HepG2 (cell line): ENCODE measurements around the gene STMN1. TPM values are rescaled to one million over a fixed set of nuclear protein-coding genes. Genes with fewer than 3 reads are reported as not detected.

Experiments used
- CREB3 ChIP-seq: sonication (generic); formaldehyde crosslinking; IDR thresholded peaks from 2 replicates; pipeline ENCODE4 v1.5.0; 2020; ENCODE audit warnings: missing genetic modification reagents
- DNMT1 ChIP-seq: sonication (generic); formaldehyde crosslinking; IDR thresholded peaks from 2 replicates; pipeline ENCODE4 v1.5.1; 2020; ENCODE audit warnings: mild to moderate bottlenecking, missing genetic modification reagents
- GATA4 ChIP-seq: sonication (generic); IDR thresholded peaks from 2 replicates; pipeline ENCODE4 v1.6.1; 2016; ENCODE audit warnings: antibody characterized with exemption, low read depth, borderline replicate concordance
- JDP2 ChIP-seq: sonication (generic); formaldehyde crosslinking; IDR thresholded peaks from 2 replicates; pipeline ENCODE4 v1.8.1; 2022; ENCODE audit warnings: missing genetic modification reagents, borderline replicate concordance
- MED8 ChIP-seq: sonication (generic); formaldehyde crosslinking; IDR thresholded peaks from 2 replicates; pipeline ENCODE4 v1.8.1; 2023; ENCODE audit warnings: mild to moderate bottlenecking, missing genetic modification reagents; ENCODE audit not compliant: insufficient replicate concordance
- NCOA1 ChIP-seq: sonication (generic); formaldehyde crosslinking; IDR thresholded peaks from 2 replicates; pipeline ENCODE4 v1.9.0; 2021; ENCODE audit warnings: missing genetic modification reagents
- RAD51 ChIP-seq: fragments of 450-650 bp; IDR thresholded peaks from 2 replicates; pipeline ENCODE4 v1.6.1; 2016; ENCODE audit warnings: borderline replicate concordance
- SSRP1 ChIP-seq: IDR thresholded peaks from 2 replicates; pipeline ENCODE4 v1.6.1; 2016; ENCODE audit warnings: control low read depth
- polyA plus RNA-seq, 8 experiments: library from polyadenylated mRNA; depleted of rRNA in 3 of 8; stranded (reverse) in 7 of 8; unstranded in 1 of 8; fragments of >200 nt; fragmentation: Illumina TruSeq in 4 of 8; extraction: Trizol in 4 of 8; gene quantifications; 2 replicates each; pipeline versions ENCODE4 v1.2.1 to v1.2.3, GENCODE V29; 2011 to 2016; ENCODE audit warnings: low read depth in 4 of 8, missing spikeins in 1 of 8, mixed read lengths in 1 of 8; ENCODE audit not compliant: insufficient read depth in 1 of 8
- total RNA-seq, 5 experiments: library from RNA; depleted of rRNA; stranded (reverse); fragments of >200 nt; fragmentation: Illumina TruSeq; extraction: Trizol; gene quantifications; 2 replicates each; pipeline ENCODE4 v1.2.3, GENCODE V29; 2016; ENCODE audit warnings: low read depth in 1 of 5
- TF ChIP-seq, protein P1 (sequence below): sonication (generic); formaldehyde crosslinking; IDR thresholded peaks from 2 replicates; pipeline ENCODE4 v1.5.0; 2020; ENCODE audit warnings: mild to moderate bottlenecking, missing genetic modification reagents, borderline replicate concordance
- TF ChIP-seq, protein P2 (sequence below): sonication (generic); formaldehyde crosslinking; IDR thresholded peaks from 2 replicates; pipeline ENCODE4; 2020; ENCODE audit warnings: missing genetic modification reagents, mild to moderate bottlenecking, borderline replicate concordance
- TF ChIP-seq, protein P3 (sequence below): sonication (generic); formaldehyde crosslinking; IDR thresholded peaks from 2 replicates; pipeline ENCODE4 v1.4.0; 2020; ENCODE audit warnings: mild to moderate bottlenecking, missing genetic modification reagents
- TF ChIP-seq, protein P4 (sequence below): fragments of 450-650 bp; IDR thresholded peaks from 2 replicates; pipeline ENCODE4 v1.6.1; 2016
- TF ChIP-seq, protein P5 (sequence below): sonication (generic); formaldehyde crosslinking; IDR thresholded peaks from 2 replicates; pipeline ENCODE4 v1.4.0; 2020; ENCODE audit warnings: missing genetic modification reagents

The STMN1 gene
- total and polyA plus RNA-seq, 2 of the 13 experiments (the other 11 are each of a cell fraction or from before 2014, with no cell fraction given) = 45.9 to 409 TPM

DNA sequence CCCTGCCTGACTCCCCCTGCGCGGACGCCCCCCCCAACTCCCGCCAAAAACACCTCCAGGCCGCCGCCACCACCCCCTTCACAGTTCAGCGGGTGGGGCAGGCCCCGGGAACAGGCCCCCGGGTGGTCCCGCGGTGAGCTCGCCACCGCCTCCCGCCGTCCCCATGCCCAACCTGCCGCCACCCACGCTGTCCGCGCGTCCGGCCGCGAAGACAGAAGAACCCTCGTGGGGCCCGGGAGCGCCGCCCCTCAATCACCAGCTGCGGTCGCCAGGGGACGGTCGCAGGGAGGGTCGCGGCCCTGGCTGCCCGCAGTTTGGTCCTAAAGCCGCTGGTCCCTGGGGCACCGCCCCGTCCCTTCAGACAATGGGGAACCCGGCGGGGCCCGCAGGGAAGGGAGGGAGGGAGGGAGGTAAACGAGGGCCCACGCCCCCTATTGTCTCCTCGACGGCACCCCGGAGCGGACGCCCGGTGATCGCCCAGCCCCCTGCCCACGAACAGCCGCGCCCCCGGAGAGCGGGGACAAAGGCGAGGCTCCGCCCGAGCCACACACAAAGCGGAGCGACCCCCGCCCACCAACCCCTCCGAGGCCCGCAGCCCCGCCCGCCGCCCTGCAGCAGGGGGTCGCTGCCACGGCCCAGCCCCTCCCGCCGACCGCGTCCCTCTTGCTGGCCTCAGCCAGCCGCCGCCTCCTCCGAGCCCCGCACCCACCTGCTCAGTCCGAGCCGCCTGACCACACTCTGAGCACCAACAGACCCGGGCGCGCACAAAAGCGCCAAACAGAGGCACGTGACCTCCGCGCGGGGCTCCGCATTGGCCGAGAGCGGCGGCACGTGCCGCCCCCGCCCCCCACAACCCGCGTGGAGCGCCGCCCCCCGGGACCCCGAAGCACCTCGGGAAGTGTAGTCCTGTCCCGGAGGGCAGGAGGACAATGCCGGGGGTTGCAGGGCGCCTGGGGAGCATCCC, at the start of gene STMN1 (continued):
- TF ChIP-seq, protein P1, sequence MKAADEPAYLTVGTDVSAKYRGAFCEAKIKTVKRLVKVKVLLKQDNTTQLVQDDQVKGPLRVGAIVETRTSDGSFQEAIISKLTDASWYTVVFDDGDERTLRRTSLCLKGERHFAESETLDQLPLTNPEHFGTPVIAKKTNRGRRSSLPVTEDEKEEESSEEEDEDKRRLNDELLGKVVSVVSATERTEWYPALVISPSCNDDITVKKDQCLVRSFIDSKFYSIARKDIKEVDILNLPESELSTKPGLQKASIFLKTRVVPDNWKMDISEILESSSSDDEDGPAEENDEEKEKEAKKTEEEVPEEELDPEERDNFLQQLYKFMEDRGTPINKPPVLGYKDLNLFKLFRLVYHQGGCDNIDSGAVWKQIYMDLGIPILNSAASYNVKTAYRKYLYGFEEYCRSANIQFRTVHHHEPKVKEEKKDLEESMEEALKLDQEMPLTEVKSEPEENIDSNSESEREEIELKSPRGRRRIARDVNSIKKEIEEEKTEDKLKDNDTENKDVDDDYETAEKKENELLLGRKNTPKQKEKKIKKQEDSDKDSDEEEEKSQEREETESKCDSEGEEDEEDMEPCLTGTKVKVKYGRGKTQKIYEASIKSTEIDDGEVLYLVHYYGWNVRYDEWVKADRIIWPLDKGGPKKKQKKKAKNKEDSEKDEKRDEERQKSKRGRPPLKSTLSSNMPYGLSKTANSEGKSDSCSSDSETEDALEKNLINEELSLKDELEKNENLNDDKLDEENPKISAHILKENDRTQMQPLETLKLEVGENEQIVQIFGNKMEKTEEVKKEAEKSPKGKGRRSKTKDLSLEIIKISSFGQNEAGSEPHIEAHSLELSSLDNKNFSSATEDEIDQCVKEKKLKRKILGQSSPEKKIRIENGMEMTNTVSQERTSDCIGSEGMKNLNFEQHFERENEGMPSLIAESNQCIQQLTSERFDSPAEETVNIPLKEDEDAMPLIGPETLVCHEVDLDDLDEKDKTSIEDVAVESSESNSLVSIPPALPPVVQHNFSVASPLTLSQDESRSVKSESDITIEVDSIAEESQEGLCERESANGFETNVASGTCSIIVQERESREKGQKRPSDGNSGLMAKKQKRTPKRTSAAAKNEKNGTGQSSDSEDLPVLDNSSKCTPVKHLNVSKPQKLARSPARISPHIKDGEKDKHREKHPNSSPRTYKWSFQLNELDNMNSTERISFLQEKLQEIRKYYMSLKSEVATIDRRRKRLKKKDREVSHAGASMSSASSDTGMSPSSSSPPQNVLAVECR (CRISPR knock-in tag) = peak; percentile 42; the same call in 1 of the 2 replicates
- TF ChIP-seq GATA4 (peak; percentile 55; the same call in 1 of the 2 replicates), SSRP1 (CRISPR knock-in tag) (no peak), CREB3 (CRISPR knock-in tag) (no peak), NCOA1 (no peak), DNMT1 (CRISPR knock-in tag) (no peak), RAD51 (peak; percentile 95), JDP2 (no peak), MED8 (peak; percentile 53)
- TF ChIP-seq, protein P2, sequence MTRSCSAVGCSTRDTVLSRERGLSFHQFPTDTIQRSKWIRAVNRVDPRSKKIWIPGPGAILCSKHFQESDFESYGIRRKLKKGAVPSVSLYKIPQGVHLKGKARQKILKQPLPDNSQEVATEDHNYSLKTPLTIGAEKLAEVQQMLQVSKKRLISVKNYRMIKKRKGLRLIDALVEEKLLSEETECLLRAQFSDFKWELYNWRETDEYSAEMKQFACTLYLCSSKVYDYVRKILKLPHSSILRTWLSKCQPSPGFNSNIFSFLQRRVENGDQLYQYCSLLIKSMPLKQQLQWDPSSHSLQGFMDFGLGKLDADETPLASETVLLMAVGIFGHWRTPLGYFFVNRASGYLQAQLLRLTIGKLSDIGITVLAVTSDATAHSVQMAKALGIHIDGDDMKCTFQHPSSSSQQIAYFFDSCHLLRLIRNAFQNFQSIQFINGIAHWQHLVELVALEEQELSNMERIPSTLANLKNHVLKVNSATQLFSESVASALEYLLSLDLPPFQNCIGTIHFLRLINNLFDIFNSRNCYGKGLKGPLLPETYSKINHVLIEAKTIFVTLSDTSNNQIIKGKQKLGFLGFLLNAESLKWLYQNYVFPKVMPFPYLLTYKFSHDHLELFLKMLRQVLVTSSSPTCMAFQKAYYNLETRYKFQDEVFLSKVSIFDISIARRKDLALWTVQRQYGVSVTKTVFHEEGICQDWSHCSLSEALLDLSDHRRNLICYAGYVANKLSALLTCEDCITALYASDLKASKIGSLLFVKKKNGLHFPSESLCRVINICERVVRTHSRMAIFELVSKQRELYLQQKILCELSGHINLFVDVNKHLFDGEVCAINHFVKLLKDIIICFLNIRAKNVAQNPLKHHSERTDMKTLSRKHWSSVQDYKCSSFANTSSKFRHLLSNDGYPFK (CRISPR knock-in tag) = no peak
- TF ChIP-seq, protein P3, sequence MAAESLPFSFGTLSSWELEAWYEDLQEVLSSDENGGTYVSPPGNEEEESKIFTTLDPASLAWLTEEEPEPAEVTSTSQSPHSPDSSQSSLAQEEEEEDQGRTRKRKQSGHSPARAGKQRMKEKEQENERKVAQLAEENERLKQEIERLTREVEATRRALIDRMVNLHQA = no peak
- TF ChIP-seq, protein P4, sequence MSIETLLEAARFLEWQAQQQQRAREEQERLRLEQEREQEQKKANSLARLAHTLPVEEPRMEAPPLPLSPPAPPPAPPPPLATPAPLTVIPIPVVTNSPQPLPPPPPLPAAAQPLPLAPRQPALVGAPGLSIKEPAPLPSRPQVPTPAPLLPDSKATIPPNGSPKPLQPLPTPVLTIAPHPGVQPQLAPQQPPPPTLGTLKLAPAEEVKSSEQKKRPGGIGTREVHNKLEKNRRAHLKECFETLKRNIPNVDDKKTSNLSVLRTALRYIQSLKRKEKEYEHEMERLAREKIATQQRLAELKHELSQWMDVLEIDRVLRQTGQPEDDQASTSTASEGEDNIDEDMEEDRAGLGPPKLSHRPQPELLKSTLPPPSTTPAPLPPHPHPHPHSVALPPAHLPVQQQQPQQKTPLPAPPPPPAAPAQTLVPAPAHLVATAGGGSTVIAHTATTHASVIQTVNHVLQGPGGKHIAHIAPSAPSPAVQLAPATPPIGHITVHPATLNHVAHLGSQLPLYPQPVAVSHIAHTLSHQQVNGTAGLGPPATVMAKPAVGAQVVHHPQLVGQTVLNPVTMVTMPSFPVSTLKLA = peak; percentile 78
- TF ChIP-seq, protein P5, sequence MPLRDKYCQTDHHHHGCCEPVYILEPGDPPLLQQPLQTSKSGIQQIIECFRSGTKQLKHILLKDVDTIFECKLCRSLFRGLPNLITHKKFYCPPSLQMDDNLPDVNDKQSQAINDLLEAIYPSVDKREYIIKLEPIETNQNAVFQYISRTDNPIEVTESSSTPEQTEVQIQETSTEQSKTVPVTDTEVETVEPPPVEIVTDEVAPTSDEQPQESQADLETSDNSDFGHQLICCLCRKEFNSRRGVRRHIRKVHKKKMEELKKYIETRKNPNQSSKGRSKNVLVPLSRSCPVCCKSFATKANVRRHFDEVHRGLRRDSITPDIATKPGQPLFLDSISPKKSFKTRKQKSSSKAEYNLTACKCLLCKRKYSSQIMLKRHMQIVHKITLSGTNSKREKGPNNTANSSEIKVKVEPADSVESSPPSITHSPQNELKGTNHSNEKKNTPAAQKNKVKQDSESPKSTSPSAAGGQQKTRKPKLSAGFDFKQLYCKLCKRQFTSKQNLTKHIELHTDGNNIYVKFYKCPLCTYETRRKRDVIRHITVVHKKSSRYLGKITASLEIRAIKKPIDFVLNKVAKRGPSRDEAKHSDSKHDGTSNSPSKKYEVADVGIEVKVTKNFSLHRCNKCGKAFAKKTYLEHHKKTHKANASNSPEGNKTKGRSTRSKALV (CRISPR knock-in tag) = no peak
